HTERT RPE-1 (cell line): ENCODE measurements around the gene TIMM21.

Experiments used
- in situ Hi-C: fragments of 300-500 bp; cut with MboI; formaldehyde crosslinking; loops from 4 replicates; pipeline ENCODE4 v1.14.3; 2020; ENCODE audit warnings: low sequenced_read_pairs

TIMM21 gene, protein sequence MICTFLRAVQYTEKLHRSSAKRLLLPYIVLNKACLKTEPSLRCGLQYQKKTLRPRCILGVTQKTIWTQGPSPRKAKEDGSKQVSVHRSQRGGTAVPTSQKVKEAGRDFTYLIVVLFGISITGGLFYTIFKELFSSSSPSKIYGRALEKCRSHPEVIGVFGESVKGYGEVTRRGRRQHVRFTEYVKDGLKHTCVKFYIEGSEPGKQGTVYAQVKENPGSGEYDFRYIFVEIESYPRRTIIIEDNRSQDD

GRCh38 chr18:74147779-74148542 is at the start of gene TIMM21, which contains the start of gene FBXO15:
Gene TIMM21 (plus strand): TSS chr18:74148523. CDS start chr18:74148809, 286 bp downstream.
Gene FBXO15 (minus strand): TSS chr18:74147834. CDS start chr18:74147785, 49 bp downstream.
- in situ Hi-C loops, result no loop called here

- in situ Hi-C loops, result no loop called here
These were observed 39.9 kb upstream of the TIMM21 start for GRCh38 chr18:74108460-74108859.

- in situ Hi-C loops, result no loop called here
These were observed 38.2 kb upstream of the TIMM21 start for GRCh38 chr18:74110149-74110548.

- in situ Hi-C loops, result no loop called here
These were observed 37.3 kb upstream of the TIMM21 start for GRCh38 chr18:74110976-74111375.

- in situ Hi-C loops, result no loop called here
These were observed 34.6 kb upstream of the TIMM21 start for GRCh38 chr18:74113711-74114110.

- in situ Hi-C loops, result no loop called here
These were observed 34.2 kb upstream of the TIMM21 start for GRCh38 chr18:74114116-74114515.

DNA sequence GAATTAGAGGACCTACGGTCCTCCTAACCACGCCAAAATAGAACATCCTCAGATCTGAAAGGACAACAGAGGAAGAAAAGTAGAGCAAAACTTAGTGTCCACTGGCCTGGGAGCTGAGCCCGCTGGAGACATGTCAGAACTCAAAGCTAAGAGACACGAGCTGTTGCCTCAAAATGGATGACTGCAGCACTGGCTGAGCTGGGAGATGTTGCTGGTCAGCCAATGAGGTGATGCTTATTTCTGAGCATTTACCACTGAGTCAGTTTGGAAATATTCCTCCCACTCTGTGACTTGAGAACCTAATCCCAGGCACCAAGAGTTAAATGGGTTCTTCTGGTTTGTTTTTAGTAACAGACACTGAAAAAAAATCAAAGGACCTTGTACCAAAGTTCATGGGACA is 33.3 kb upstream of the TIMM21 start:
- in situ Hi-C loops, result no loop called here

GRCh38 chr18:74116633-74117554 is 31.4 kb upstream of the TIMM21 start:
- in situ Hi-C loops, result no loop called here

- in situ Hi-C loops, result no loop called here
These were observed 25.1 kb upstream of the TIMM21 start for GRCh38 chr18:74123200-74123599.

GRCh38 chr18:74124642-74125041 is 23.7 kb upstream of the TIMM21 start:
- in situ Hi-C loops, result no loop called here

DNA sequence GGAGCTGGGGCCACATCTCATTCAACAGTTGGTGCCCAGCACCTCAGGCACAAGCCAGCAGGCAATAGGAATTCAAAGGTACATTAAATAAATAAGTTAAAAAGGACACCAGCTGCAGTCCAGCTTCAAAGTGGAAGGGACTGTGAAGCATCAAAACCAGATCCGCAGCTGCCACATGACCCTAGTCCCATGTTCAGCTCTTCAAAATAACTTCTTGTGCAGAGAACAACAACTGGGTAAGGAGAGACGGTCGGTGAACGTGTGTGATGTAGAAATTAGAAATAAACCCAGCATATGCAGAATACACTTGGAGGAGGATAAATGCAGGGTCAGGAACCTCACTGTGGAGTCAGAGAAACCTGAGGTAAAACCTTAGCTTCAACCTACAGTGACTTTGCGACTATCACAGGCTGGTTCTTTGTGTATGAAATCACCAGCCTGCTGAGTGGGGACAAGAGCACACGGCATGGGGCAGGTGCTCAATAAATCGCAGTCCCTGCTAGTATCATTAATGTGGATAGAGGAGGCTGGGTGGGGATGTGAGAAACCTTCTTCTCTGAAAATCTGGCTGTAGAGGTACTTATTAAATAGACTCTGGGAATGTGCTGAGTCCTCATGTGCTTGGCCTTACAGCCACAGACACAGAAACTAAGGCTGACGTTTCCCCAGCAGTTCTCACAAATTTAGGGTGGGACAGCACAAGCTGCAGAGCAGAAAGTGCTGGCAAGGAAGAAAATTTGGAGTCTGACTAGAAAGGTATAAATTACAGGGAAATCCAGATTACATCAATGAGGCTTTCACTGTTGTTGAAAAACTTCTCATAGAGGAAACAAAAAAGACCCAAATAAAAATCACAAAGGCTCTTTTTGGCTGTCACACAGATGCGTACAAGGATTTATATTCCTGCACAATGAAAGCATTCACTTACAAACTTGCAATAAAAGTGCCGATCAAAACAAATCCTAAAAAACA is 21.4 kb upstream of the TIMM21 start:
- in situ Hi-C loops, result no loop called here

DNA sequence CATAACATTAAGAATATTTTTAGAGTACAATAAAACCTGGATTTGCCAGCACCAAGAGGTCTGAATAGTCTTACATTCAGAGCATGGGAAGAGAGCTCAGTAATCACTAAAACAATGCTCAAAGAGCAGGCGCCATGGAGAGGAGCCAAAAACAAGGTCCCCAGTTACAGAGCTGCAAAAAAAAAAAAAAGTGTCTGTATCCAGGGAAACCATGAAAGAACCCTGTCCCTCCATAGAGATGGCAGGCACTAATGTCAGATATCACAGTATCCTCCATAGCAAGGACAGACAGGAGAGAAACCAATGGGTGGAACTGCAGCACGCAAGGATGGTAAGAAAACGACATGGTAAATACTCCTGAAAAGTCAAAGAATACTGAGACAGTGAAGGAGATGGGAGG is 20.2 kb upstream of the TIMM21 start:
- in situ Hi-C loops, result no loop called here

DNA sequence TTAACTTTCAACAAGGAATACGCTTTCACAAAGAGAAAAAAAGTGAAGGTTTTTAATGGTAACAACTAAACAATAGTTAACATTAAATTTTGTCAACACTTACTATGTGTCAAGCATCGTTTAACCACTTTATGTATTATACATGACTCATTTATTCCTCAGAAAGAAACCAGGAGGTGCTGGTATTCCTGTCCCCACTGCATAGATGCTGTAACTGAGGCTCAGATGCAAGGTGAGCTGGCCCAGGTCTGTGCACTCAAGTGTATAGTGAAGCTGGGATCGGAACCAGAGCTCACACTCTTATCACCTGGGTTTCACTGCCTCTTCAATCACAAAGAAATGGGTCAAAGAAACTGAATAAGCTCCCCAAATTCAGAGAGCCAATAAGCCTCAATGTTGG is 17.2 kb upstream of the TIMM21 start:
- in situ Hi-C loops, result no loop called here

DNA sequence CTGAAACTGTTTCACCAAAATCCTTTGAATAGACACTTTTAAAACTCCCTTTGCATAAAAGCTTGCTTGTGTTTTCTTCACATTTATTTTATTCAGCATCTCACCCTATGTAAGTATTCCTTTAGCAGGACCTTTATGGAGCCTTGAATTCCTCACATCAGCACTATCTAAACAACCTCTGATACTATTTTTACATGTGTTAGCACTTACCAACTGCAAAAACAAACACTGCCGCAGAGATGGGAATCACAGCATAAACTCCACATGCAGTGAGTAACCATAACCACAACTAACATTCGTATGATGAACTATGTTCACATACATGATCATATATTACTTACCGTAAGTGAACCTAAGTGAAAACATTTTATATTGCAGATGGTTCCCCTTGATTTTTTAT is 16.1 kb upstream of the TIMM21 start:
- in situ Hi-C loops, result no loop called here

- in situ Hi-C loops, result no loop called here
These were observed 10.3 kb upstream of the TIMM21 start for GRCh38 chr18:74137920-74138538.

DNA sequence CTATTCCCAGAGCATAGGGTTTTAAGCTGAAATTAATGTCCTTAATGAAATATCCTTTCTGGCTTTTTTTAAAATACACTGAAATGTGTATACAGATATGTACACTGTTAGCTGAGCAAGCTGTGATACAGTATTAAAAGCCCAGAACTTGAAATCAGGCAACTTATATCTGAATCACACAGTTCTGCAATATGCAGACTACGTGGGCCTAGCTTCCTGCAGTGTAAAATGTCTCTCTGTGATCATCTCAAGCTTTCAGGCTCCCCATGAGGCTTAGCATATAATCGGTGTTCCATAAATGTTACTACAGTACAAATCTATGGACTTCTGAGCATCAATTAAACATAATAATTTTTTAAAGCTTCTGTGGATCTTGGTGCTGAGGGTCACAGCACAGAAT is 8.9 kb upstream of the TIMM21 start:
- in situ Hi-C loops, result no loop called here

DNA sequence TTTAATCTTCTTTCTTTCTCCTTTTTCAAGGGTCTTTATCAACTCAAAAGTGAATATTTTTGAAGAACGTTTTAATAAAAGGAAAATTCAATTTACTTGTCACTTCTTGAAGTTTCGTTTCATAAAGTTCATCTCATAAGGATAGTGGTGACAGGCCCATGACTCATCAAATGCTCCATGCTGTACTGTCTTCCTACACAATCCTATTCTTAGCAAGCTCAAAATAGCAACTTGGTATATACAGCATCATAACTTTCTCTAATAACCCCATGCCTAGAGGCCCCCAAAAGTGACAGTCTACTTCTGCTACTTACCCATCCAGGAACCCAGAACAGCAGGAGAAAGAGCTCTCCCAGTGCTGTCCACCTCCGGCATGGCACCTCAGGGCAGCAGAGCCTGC is 8.4 kb upstream of the TIMM21 start:
- in situ Hi-C loops, result no loop called here

DNA sequence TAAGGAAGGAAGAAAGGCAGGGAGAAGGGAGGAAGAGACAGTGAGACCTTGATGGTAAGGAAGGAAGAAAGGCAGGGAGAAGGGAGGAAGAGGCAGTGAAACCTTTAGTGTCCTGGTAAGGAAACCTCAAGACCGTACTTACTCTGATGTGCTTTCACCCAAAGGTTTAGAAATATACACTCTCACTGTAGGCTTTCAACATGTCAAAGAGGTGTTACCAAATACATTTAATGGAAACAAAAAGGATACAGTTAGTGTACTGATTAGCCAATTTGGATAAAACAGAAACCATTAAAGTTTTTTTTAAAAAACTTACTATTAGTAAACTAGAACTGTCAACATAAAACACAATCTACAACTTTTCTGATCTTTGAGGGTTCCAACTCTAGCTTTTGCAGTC is 7.7 kb upstream of the TIMM21 start:
- in situ Hi-C loops, result no loop called here

DNA sequence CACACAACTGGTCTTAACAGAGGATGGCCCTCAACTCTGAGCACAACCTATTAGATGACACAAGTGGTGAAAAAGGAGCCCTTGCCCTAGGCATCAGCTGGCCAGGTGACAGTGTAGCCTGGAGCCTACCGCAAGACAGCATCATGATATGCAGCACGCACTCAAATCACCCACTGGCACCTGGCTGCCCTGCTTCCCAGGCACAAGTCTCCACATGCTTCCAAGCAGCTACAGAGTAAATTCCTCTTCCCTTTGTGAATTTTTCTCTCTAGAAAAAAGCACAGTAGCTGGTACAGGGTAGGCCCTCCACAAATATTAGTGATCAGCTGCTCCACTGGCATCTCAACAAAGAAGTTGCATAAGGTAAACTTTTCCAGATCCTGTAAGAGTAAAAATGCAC is 6.7 kb upstream of the TIMM21 start:
- in situ Hi-C loops, result no loop called here

GRCh38 chr18:74142252-74142651 is 6.1 kb upstream of the TIMM21 start:
- in situ Hi-C loops, result no loop called here
